ENCODE measurements around the gene GRID1.

GRCh38 chr10:86283466-86284287 is 82.9 kb downstream of the GRID1 start:
- TF ChIP-seq GATA2 (IDR thresholded peaks at IDR 0.05; ENCODE audit: low read depth, low read length): no peak
- no peak for TF ChIP-seq GATA3 (IDR thresholded peaks at IDR 0.05; ENCODE audit: low read depth, low read length)

All from SH-SY5Y (cell line).